Esophagus (tissue), 2 donors: ENCODE measurements around the gene DEDD2. TPM values are rescaled to one million over a fixed set of nuclear protein-coding genes. Genes with fewer than 3 reads are reported as not detected.

ENCODE experiments used
- H3K27ac ChIP-seq, 2 donors: one replicate each; pipeline ENCODE4 v1.5.1; 2013; ENCODE audit warnings: low read depth in 2 of 2, mild to moderate bottlenecking in 2 of 2, inconsistent platforms in 1 of 2, low read length in 1 of 2, moderate library complexity in 1 of 2
- H3K27me3 ChIP-seq, 2 donors: one replicate each; pipeline ENCODE4 v1.6.1; 2013; ENCODE audit warnings: low read length in 2 of 2, control low read depth in 1 of 2, mild to moderate bottlenecking in 1 of 2; ENCODE audit not compliant: insufficient read depth in 2 of 2, control insufficient read depth in 1 of 2
- H3K36me3 ChIP-seq, 2 donors: one replicate each; pipeline ENCODE4 v1.6.1; 2013; ENCODE audit warnings: low read length in 1 of 2; ENCODE audit not compliant: control insufficient read depth in 2 of 2, insufficient read depth in 2 of 2
- H3K4me1 ChIP-seq, 2 donors: one replicate each; pipeline ENCODE4 v1.6.1; 2013; ENCODE audit warnings: low read length in 1 of 2; ENCODE audit not compliant: control insufficient read depth in 2 of 2, insufficient read depth in 2 of 2
- H3K4me3 ChIP-seq, 2 donors: one replicate each; pipeline ENCODE4 v1.5.1; 2013; ENCODE audit warnings: low read length in 2 of 2, mild to moderate bottlenecking in 2 of 2, low read depth in 1 of 2, moderate library complexity in 1 of 2
- H3K9me3 ChIP-seq, 2 donors: one replicate each; pipeline ENCODE4 v1.6.1; 2013; ENCODE audit warnings: mild to moderate bottlenecking in 2 of 2, low read depth in 1 of 2, low read length in 1 of 2, moderate library complexity in 1 of 2; ENCODE audit not compliant: control insufficient read depth in 2 of 2, insufficient read depth in 1 of 2
- WGBS, 2 donors: extraction: QIAGEN DNeasy Blood & Tissue Kit; methylation state at CpG; one replicate each; pipeline ENCODE4 v1.1.7; 2013; 5-methylcytosine and 5-hydroxymethylcytosine counted together
- polyA plus RNA-seq, 2 donors: library from polyadenylated mRNA; stranded (reverse); fragments of 200-250 nt; gene quantifications; one replicate each; pipeline ENCODE4 v1.2.3, GENCODE V29; 2013
- donor health status: healthy with polysubstance abuse.
- donor health status: Bipolar disorder and iron deficiency.

The DEDD2 gene
- polyA plus RNA-seq, 2 donors, result 20.7 to 21.9 TPM

GRCh38 chr19:42154471-42155323 is 62.8 kb downstream of the DEDD2 start:
- Histone ChIP-seq H3K9me3 (peaks cover 0 to 1% of the 10 kb centered on the region in 2 donors), H3K27me3 (peaks cover 0 to 5% of the 10 kb centered on the region in 2 donors), H3K4me1 (no peaks in the 10 kb centered on the region), H3K4me3 (no peak overlapping the region), H3K36me3 (no peaks in the 10 kb centered on the region), H3K27ac (no peak overlapping the region)
- WGBS, 2 donors, result 48 to 50% methylated on average over 15 of the region's 15 CpGs

- Histone ChIP-seq H3K36me3 (no peaks in the 10 kb centered on the region), H3K4me3 (no peak overlapping the region), H3K27me3 (peaks cover 0 to 5% of the 10 kb centered on the region in 2 donors), H3K4me1 (peaks cover 0 to 2% of the 10 kb centered on the region in 2 donors), H3K9me3 (peaks cover 0 to 1% of the 10 kb centered on the region in 2 donors), H3K27ac (no peak overlapping the region)
- WGBS, 2 donors, result 43 to 50% methylated on average over 20 of the region's 20 CpGs
Measured at GRCh38 chr19:42153672-42154433, 63.6 kb downstream of the DEDD2 start.

GRCh38 chr19:42152910-42153671 is 64.4 kb downstream of the DEDD2 start:
- H3K36me3 ChIP-seq, result no peaks in the 10 kb centered on the region
- H3K27me3 ChIP-seq, result peaks cover 0 to 5% of the 10 kb centered on the region in 2 donors
- H3K27ac ChIP-seq, result no peak overlapping the region
- WGBS, 2 donors, result 87 to 88% methylated on average over 25 of the region's 25 CpGs
- no peak overlapping the region for H3K4me3 ChIP-seq
- H3K9me3 ChIP-seq, result peaks cover 0 to 1% of the 10 kb centered on the region in 2 donors
- H3K4me1 ChIP-seq, result peaks cover 0 to 3% of the 10 kb centered on the region in 2 donors

- Histone ChIP-seq H3K9me3 (peaks cover 0 to 1% of the 10 kb centered on the region in 2 donors), H3K27ac (no peak overlapping the region), H3K4me3 (no peak overlapping the region), H3K36me3 (no peaks in the 10 kb centered on the region), H3K4me1 (peaks cover 0 to 3% of the 10 kb centered on the region in 2 donors), H3K27me3 (peaks cover 0 to 5% of the 10 kb centered on the region in 2 donors)
- WGBS, 2 donors, result 63 to 67% methylated on average over 20 of the region's 20 CpGs
Measured at GRCh38 chr19:42151782-42152684, 65.4 kb downstream of the DEDD2 start.

- Histone ChIP-seq H3K4me1 (peaks cover 0 to 3% of the 10 kb centered on the region in 2 donors), H3K36me3 (no peaks in the 10 kb centered on the region), H3K27ac (no peak overlapping the region), H3K9me3 (peaks cover 0 to 1% of the 10 kb centered on the region in 2 donors), H3K27me3 (peaks cover 0 to 5% of the 10 kb centered on the region in 2 donors), H3K4me3 (no peak overlapping the region)
- 30 to 32% methylated on average over 7 to 9 of the region's 9 CpGs for WGBS, 2 donors
Measured at GRCh38 chr19:42150911-42151361, 66.5 kb downstream of the DEDD2 start.

- H3K9me3 ChIP-seq, result peaks cover 0 to 1% of the 10 kb centered on the region in 2 donors
- H3K4me3 ChIP-seq, result no peak overlapping the region
- 19 to 33% methylated on average over 8 to 17 of the region's 17 CpGs for WGBS, 2 donors
- no peaks in the 10 kb centered on the region for H3K36me3 ChIP-seq
- H3K27me3 ChIP-seq, result peaks cover 0 to 5% of the 10 kb centered on the region in 2 donors
- H3K27ac ChIP-seq, result no peak overlapping the region
- peaks cover 0 to 3% of the 10 kb centered on the region in 2 donors for H3K4me1 ChIP-seq
Measured at GRCh38 chr19:42150364-42150763, 67.1 kb downstream of the DEDD2 start.

- H3K4me1 ChIP-seq, result peaks cover 0 to 3% of the 10 kb centered on the region in 2 donors
- peaks cover 0 to 3% of the 10 kb centered on the region in 2 donors for H3K27me3 ChIP-seq
- WGBS, 2 donors, result 32 to 45% methylated on average over 5 of the region's 5 CpGs
- no peak overlapping the region for H3K27ac ChIP-seq
- H3K36me3 ChIP-seq, result no peaks in the 10 kb centered on the region
- no peak overlapping the region for H3K4me3 ChIP-seq
- H3K9me3 ChIP-seq, result peaks cover 0 to 1% of the 10 kb centered on the region in 2 donors
Measured at GRCh38 chr19:42149447-42150202, 67.9 kb downstream of the DEDD2 start.
